Heart left ventricle (tissue), 16 donors: Measurements from ENCODE around the gene TBX10. TPM values are rescaled to one million over a fixed set of nuclear protein-coding genes. Genes with fewer than 3 reads are reported as not detected.

Source experiments
- ATAC-seq, 4 donors: fragments of 200-7000 bp; cut with Tn5 transposase; one replicate each; pipeline ENCODE4 v1.9.1; 2020 to 2022; ENCODE audit warnings: moderate library complexity in 4 of 4, mild to moderate bottlenecking in 3 of 4, moderate number of reproducible peaks in 1 of 4
- DNase-seq, 5 donors: peaks; one replicate each; pipeline ENCODE4 v3.0.0-alpha.2; 2020
- H3K27ac ChIP-seq, 12 donors: fragments of 200-600 bp; sonication (generic) in 4 of 12; one replicate each; pipeline versions ENCODE4 v1.5.0 to v1.8.0; 2016 to 2022; ENCODE audit warnings: mild to moderate bottlenecking in 2 of 12
- H3K27me3 ChIP-seq, 9 donors: fragments of 200-600 bp; sonication (generic) in 2 of 9; one replicate each; pipeline versions ENCODE4 v1.5.1 to v1.8.0; 2016 to 2022; ENCODE audit warnings: mild to moderate bottlenecking in 3 of 9
- H3K36me3 ChIP-seq, 9 donors: fragments of 200-600 bp; sonication (generic) in 2 of 9; one replicate each; pipeline versions ENCODE4 v1.5.0 to v1.8.0; 2018 to 2022; ENCODE audit warnings: mild to moderate bottlenecking in 2 of 9
- H3K4me1 ChIP-seq, 12 donors: fragments of 200-600 bp; sonication (generic) in 4 of 12; one replicate each; pipeline versions ENCODE4 v1.5.0 to v1.8.0; 2016 to 2022; ENCODE audit warnings: mild to moderate bottlenecking in 3 of 12
- H3K4me3 ChIP-seq, 12 donors: fragments of 200-600 bp; sonication (generic) in 4 of 12; one replicate each; pipeline versions ENCODE4 v1.5.0 to v1.8.0; 2017 to 2022; ENCODE audit warnings: mild to moderate bottlenecking in 9 of 12, moderate library complexity in 4 of 12
- H3K9me3 ChIP-seq, 12 donors: fragments of 200-600 bp; sonication (generic) in 4 of 12; one replicate each; pipeline versions ENCODE4 v1.5.0 to v1.8.0; 2016 to 2022; ENCODE audit warnings: mild to moderate bottlenecking in 1 of 12
- POLR2A ChIP-seq, 2 donors: fragments of 450-650 bp; IDR thresholded peaks; one replicate each; pipeline ENCODE4 v1.6.1; 2017; ENCODE audit warnings: antibody characterized with exemption in 2 of 2, mild to moderate bottlenecking in 2 of 2, moderate library complexity in 2 of 2
- WGBS, 4 donors: extraction: QIAGEN DNeasy Blood & Tissue Kit in 2 of 4; methylation state at CpG; one replicate each; pipeline versions ENCODE4 v1.1.5 to v1.1.7; 2013 to 2018; 5-methylcytosine and 5-hydroxymethylcytosine counted together
- intact Hi-C, 10 donors: fragments of 100-400 bp; cut with DNase I; formaldehyde crosslinking; loops; one replicate each; pipeline versions ENCODE4 v1.11.1 to v1.14.2; 2022
- polyA plus RNA-seq, 2 donors: library from polyadenylated mRNA; stranded (reverse); fragments of 200-250 nt; gene quantifications; one replicate each; pipeline ENCODE4 v1.2.3, GENCODE V29; 2013
- total RNA-seq, 9 donors: library from RNA; depleted of rRNA in 2 of 9; stranded (reverse); fragments of >200 nt in 2 of 9; fragmentation: NEBNext Ultra II Directional in 3 of 9; extraction: Animal tissue kit (Norgen Biotek cat#: 25700) in 3 of 9; gene quantifications; one replicate each; pipeline versions ENCODE4 v1.1.0 to v1.2.4, GENCODE V29; 2016 to 2023
- TF ChIP-seq, protein P1 (sequence below), 12 donors: fragments of 200-600 bp; sonication (generic) in 4 of 12; IDR thresholded peaks; one replicate each; pipeline versions ENCODE4 v1.5.0 to v1.8.0; 2018 to 2022; ENCODE audit warnings: antibody characterized with exemption in 12 of 12, mild to moderate bottlenecking in 5 of 12
- donor health status: ischemic (EF 13 %, LVEDD 7.1; RV severe dilation, severe dysfunction).
- donor health status: healthy with polysubstance abuse.
- donor health status: DM: no; HTN: yes; CAD: no.
- donor health status: DM: no; HTN: no; CAD: no.
- donor health status: ischemic (EF 25% LVEDD 6.9; RV normal size, moderate dysfunction).
- donor health status: ischemic (EF 25% LVEDD 5.7; RV mildly dilated, moderate dysfunction).
- donor health status: healthy.
- donor health status: DM: yes; HTN: yes; CAD: no.
- donor health status: ischemic (EF 35%, LVEDD 5.7; RV mildly dilated, moderate dysfunction).
- donor health status: nonischemic (EF 11% LVEDD 7.7; RV severe dilation, severe dysfunction).
- donor health status: DM: yes; HTN: yes; CAD: no.
- donor health status: PGD.
- donor health status: ischemic (EF 29% LVEDD 5.4; RV normal size, mild dysfunction).
- donor health status: nonischemic (EF 23%, LVEDD 6.1; RV moderate dilation, normal function).

TBX10 gene
- total and polyA plus RNA-seq, 11 donors = 0.11 to 0.30 TPM; not detected in 9

- WGBS, 4 donors = 0 to 2% (median 1%) methylated on average over 17 to 69 of the region's 69 CpGs
- intact Hi-C loops = loop anchor here in 4 of 10 donors (1.0 to 2.0 kb wide), 3 partner anchors 22 to 24 kb away; partner anchors contain the start of gene GSTP1 (in 2 of the 4)
- H3K9me3 ChIP-seq = no peaks in the 10 kb centered on the region
- DNase-seq (peak; percentile 97 to 99 (median 98)), ATAC-seq (peak; percentile 97 to 100 (median 99))
- no peaks in the 10 kb centered on the region for H3K27me3 ChIP-seq
- peak within 1 kb of the TSS; percentile 79 to 97 (median 92) for H3K27ac ChIP-seq
- peak; percentile 45 to 82 for TF ChIP-seq POLR2A (IDR thresholded peaks at IDR 0.05)
- TF ChIP-seq, protein P1, sequence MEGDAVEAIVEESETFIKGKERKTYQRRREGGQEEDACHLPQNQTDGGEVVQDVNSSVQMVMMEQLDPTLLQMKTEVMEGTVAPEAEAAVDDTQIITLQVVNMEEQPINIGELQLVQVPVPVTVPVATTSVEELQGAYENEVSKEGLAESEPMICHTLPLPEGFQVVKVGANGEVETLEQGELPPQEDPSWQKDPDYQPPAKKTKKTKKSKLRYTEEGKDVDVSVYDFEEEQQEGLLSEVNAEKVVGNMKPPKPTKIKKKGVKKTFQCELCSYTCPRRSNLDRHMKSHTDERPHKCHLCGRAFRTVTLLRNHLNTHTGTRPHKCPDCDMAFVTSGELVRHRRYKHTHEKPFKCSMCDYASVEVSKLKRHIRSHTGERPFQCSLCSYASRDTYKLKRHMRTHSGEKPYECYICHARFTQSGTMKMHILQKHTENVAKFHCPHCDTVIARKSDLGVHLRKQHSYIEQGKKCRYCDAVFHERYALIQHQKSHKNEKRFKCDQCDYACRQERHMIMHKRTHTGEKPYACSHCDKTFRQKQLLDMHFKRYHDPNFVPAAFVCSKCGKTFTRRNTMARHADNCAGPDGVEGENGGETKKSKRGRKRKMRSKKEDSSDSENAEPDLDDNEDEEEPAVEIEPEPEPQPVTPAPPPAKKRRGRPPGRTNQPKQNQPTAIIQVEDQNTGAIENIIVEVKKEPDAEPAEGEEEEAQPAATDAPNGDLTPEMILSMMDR (IDR thresholded peaks at IDR 0.05) = peak; percentile 50 to 83 (median 72)
- peak within 1 kb of the TSS; percentile 72 to 100 (median 94) for H3K4me3 ChIP-seq
- H3K4me1 ChIP-seq = peaks cover 3 to 23% (median 17%) of the 10 kb centered on the region in 12 donors
- H3K36me3 ChIP-seq = peaks cover 0 to 35% (median 33%) of the 10 kb centered on the region in 9 donors
Measured at GRCh38 chr11:67606492-67607295, 32.9 kb downstream of the TBX10 start, which contains the start of gene NDUFV1. Gene NDUFV1, plus strand, starts transcription at chr11:67606936. Its CDS starts 69 bp downstream, at chr11:67607005.

DNA sequence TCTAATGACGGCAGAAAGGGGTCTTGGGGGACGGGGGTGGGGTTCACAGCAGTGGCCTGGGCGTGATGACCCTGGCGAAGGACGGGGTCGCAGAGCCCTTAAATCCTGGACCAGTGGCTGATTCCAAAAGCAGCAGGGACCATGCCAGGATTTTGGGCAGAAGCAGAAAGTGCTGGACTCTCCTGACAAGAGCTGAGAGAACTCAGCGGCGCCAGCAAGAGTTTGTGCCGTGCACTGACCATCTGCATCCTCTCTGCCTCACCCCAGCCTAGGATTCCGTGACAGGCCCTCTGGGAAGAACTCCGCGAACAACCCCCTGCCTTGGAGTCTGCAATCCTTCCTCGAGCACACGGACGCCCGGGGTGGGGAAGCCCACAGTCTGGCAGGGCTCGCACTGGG lies 33.5 kb downstream of the TBX10 start:
- intact Hi-C loops = loop anchor here in 4 of 10 donors (1.0 to 2.0 kb wide), 3 partner anchors 22 to 23 kb away; partner anchors contain the start of gene GSTP1 (in 2 of the 4)
- no peaks in the 10 kb centered on the region for H3K9me3 ChIP-seq
- peaks cover 0 to 29% (median 27%) of the 10 kb centered on the region in 9 donors for H3K36me3 ChIP-seq
- TF ChIP-seq, protein P1 (IDR thresholded peaks at IDR 0.05) = no peak
- no peak for TF ChIP-seq POLR2A (IDR thresholded peaks at IDR 0.05)
- 31 to 35% (median 33%) methylated on average over 15 to 17 of the region's 17 CpGs for WGBS, 4 donors
- no peaks in the 10 kb centered on the region for H3K27me3 ChIP-seq
- H3K4me3 ChIP-seq = peak overlapping the region; percentile 72 to 100 (median 94)
- peak overlapping the region in 11 of 12 donors; percentile 62 to 97 (median 92) for H3K27ac ChIP-seq
- ATAC-seq (peak in 3 of 4 donors; percentile 27 to 46 (median 38)), DNase-seq (peak in 1 of 5 donors; percentile 47)
- H3K4me1 ChIP-seq = peaks cover 3 to 23% (median 17%) of the 10 kb centered on the region in 12 donors

DNA sequence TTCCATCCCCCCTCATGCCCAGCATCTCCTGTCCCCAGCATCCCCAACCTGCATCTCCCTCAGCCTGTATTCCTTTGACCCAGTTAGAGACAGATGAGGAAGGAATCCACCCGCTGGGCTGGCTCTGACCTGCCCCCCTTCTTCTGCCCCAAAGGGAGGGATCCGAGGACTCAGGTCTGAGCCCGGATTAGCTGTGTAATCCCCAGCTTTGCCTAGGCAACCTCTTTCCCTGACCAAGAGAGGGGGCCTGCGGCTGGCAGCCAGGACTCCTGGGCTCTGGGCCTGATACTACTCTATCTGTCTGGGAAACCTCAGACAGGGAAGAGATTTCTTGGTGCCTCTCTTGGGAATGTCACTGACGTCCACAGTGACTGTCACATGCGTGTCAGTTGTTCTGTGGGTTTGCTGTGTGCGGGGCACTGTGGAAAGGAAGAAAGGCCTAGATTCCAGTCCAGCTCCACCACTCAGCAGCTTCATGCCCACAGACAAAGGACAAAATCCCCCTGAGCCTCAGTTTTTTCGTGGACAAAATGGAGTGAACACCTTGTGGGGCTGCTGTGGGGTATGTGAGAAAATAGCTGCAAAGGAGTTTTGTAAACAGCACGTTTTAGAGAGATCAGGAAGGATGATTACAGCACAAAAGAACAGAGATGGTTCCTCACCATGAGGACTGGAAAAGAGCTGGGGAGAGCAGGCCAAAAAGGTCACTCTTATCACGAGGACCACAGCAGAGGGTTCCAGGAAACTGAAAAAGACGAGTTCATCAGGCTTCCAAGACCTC lies 34.1 kb downstream of the TBX10 start:
- H3K36me3 ChIP-seq = peaks cover 0 to 23% (median 21%) of the 10 kb centered on the region in 9 donors
- no peak for TF ChIP-seq POLR2A (IDR thresholded peaks at IDR 0.05)
- TF ChIP-seq, protein P1 (IDR thresholded peaks at IDR 0.05) = no peak
- peak overlapping the region in 3 of 12 donors; percentile 92 to 95 (median 93) for H3K27ac ChIP-seq
- H3K9me3 ChIP-seq = no peaks in the 10 kb centered on the region
- DNase-seq = no peak
- 68 to 75% (median 71%) methylated on average over 11 of the region's 11 CpGs for WGBS, 4 donors
- intact Hi-C loops = loop anchor here in 4 of 10 donors (1.0 to 2.0 kb wide), 3 partner anchors 21 to 23 kb away; partner anchors contain the start of gene GSTP1 (in 2 of the 4)
- no peaks in the 10 kb centered on the region for H3K27me3 ChIP-seq
- H3K4me1 ChIP-seq = peaks cover 3 to 23% (median 17%) of the 10 kb centered on the region in 12 donors
- no peak overlapping the region for H3K4me3 ChIP-seq
- no peak for ATAC-seq
